Measurements from ENCODE around the gene STX8.
A peak's percentile ranks its signal among the peaks of the same experiment; 100 is the strongest.

STX8 gene

GRCh38 chr17:9239793-9240658 is 335.6 kb downstream of the STX8 start:
- Mint-ChIP-seq H3K9me3 (no peaks in the 10 kb centered on the region), H3K4me1 (peaks cover 29% of the 10 kb centered on the region), H3K27me3 (peaks cover 6% of the 10 kb centered on the region), H3K27ac (peak overlapping the region; percentile 59 to 86), H3K4me3 (peak overlapping the region; percentile 81 to 86)
- DNase-seq (peak; percentile 63 to 75), ATAC-seq (peak; percentile 83)

GRCh38 chr17:9239246-9239792 is 336.3 kb downstream of the STX8 start:
- Mint-ChIP-seq H3K4me3 (peak overlapping the region; percentile 81 to 86), H3K27me3 (peaks cover 8% of the 10 kb centered on the region), H3K4me1 (peaks cover 29% of the 10 kb centered on the region), H3K9me3 (no peaks in the 10 kb centered on the region), H3K27ac (peak overlapping the region; percentile 59 to 86)
- peak; percentile 46 for ATAC-seq
- DNase-seq = peak; percentile 24 to 36

GRCh38 chr17:9238340-9239245 is 337.0 kb downstream of the STX8 start:
- peak overlapping the region in 1 of 2 donors; percentile 2 for H3K27ac Mint-ChIP-seq
- H3K9me3 Mint-ChIP-seq = no peaks in the 10 kb centered on the region
- peak overlapping the region; percentile 81 to 86 for H3K4me3 Mint-ChIP-seq
- H3K27me3 Mint-ChIP-seq = peaks cover 16% of the 10 kb centered on the region
- peaks cover 29% of the 10 kb centered on the region for H3K4me1 Mint-ChIP-seq
- DNase-seq (no peak), ATAC-seq (no peak)

GRCh38 chr17:9237661-9238301 is 337.8 kb downstream of the STX8 start:
- no peak for ATAC-seq
- no peak overlapping the region for H3K4me3 Mint-ChIP-seq
- H3K4me1 Mint-ChIP-seq = peaks cover 29% of the 10 kb centered on the region
- peaks cover 20% of the 10 kb centered on the region for H3K27me3 Mint-ChIP-seq
- no peak for DNase-seq
- no peak overlapping the region for H3K27ac Mint-ChIP-seq
- no peaks in the 10 kb centered on the region for H3K9me3 Mint-ChIP-seq

GRCh38 chr17:9237053-9237410 is 338.6 kb downstream of the STX8 start:
- Mint-ChIP-seq H3K9me3 (no peaks in the 10 kb centered on the region), H3K27ac (no peak overlapping the region)
- no peak for DNase-seq

GRCh38 chr17:9236286-9237052 is 339.2 kb downstream of the STX8 start:
- ATAC-seq = no peak
- peaks cover 26% of the 10 kb centered on the region for H3K4me1 Mint-ChIP-seq

More at GRCh38 chr17:9237053-9237410, 338.6 kb downstream of the STX8 start:
- Mint-ChIP-seq H3K4me3 (no peak overlapping the region), H3K4me1 (peaks cover 29% of the 10 kb centered on the region), H3K27me3 (peaks cover 20% of the 10 kb centered on the region)
- no peak for ATAC-seq

GRCh38 chr17:9235346-9235745 is 340.3 kb downstream of the STX8 start:
- Mint-ChIP-seq H3K27me3 (peaks cover 20% of the 10 kb centered on the region), H3K4me1 (peaks cover 15% of the 10 kb centered on the region), H3K9me3 (no peaks in the 10 kb centered on the region), H3K4me3 (no peak overlapping the region), H3K27ac (peak overlapping the region in 1 of 2 donors; percentile 91)
- ATAC-seq (no peak), DNase-seq (no peak)

More at GRCh38 chr17:9236286-9237052, 339.2 kb downstream of the STX8 start:
- Mint-ChIP-seq H3K27ac (no peak overlapping the region), H3K27me3 (peaks cover 20% of the 10 kb centered on the region), H3K4me3 (no peak overlapping the region), H3K9me3 (no peaks in the 10 kb centered on the region)
- DNase-seq = no peak

- Mint-ChIP-seq H3K9me3 (no peaks in the 10 kb centered on the region), H3K4me3 (no peak overlapping the region), H3K4me1 (peaks cover 11% of the 10 kb centered on the region)
Observed at GRCh38 chr17:9234389-9234945, 341.2 kb downstream of the STX8 start.

GRCh38 chr17:9233761-9234160 is 341.9 kb downstream of the STX8 start:
- ATAC-seq = no peak
- Mint-ChIP-seq H3K9me3 (no peaks in the 10 kb centered on the region), H3K27me3 (peaks cover 20% of the 10 kb centered on the region), H3K27ac (no peak overlapping the region), H3K4me3 (no peak overlapping the region), H3K4me1 (peaks cover 4% of the 10 kb centered on the region)
- DNase-seq = no peak

More at GRCh38 chr17:9234389-9234945, 341.2 kb downstream of the STX8 start:
- H3K27me3 Mint-ChIP-seq = peaks cover 20% of the 10 kb centered on the region
- H3K27ac Mint-ChIP-seq = no peak overlapping the region
- DNase-seq = no peak
- no peak for ATAC-seq

GRCh38 chr17:9233271-9233599 is 342.4 kb downstream of the STX8 start:
- DNase-seq (no peak), ATAC-seq (no peak)
- Mint-ChIP-seq H3K4me1 (no peaks in the 10 kb centered on the region), H3K27ac (no peak overlapping the region), H3K27me3 (peaks cover 20% of the 10 kb centered on the region), H3K4me3 (no peak overlapping the region), H3K9me3 (no peaks in the 10 kb centered on the region)

- H3K27me3 Mint-ChIP-seq = peaks cover 15% of the 10 kb centered on the region
- no peak overlapping the region for H3K4me3 Mint-ChIP-seq
- no peak overlapping the region for H3K27ac Mint-ChIP-seq
- DNase-seq = no peak
- H3K9me3 Mint-ChIP-seq = no peaks in the 10 kb centered on the region
- no peaks in the 10 kb centered on the region for H3K4me1 Mint-ChIP-seq
- ATAC-seq = peak; percentile 10
Observed at GRCh38 chr17:9232591-9233270, 342.9 kb downstream of the STX8 start.

GRCh38 chr17:9232155-9232475 is 343.5 kb downstream of the STX8 start:
- ATAC-seq (no peak), DNase-seq (no peak)
- peaks cover 14% of the 10 kb centered on the region for H3K27me3 Mint-ChIP-seq
- no peaks in the 10 kb centered on the region for H3K4me1 Mint-ChIP-seq
- no peak overlapping the region for H3K27ac Mint-ChIP-seq
- H3K4me3 Mint-ChIP-seq = no peak overlapping the region
- no peaks in the 10 kb centered on the region for H3K9me3 Mint-ChIP-seq

- no peak for DNase-seq
- no peak overlapping the region for H3K4me3 Mint-ChIP-seq
- ATAC-seq = no peak
- H3K27me3 Mint-ChIP-seq = peaks cover 14% of the 10 kb centered on the region
- no peaks in the 10 kb centered on the region for H3K9me3 Mint-ChIP-seq
- no peaks in the 10 kb centered on the region for H3K4me1 Mint-ChIP-seq
- H3K27ac Mint-ChIP-seq = no peak overlapping the region
Observed at GRCh38 chr17:9231449-9232154, 344.0 kb downstream of the STX8 start.

GRCh38 chr17:9230861-9231260 is 344.8 kb downstream of the STX8 start:
- Mint-ChIP-seq H3K4me3 (no peak overlapping the region), H3K4me1 (no peaks in the 10 kb centered on the region), H3K27me3 (peaks cover 14% of the 10 kb centered on the region), H3K9me3 (no peaks in the 10 kb centered on the region), H3K27ac (no peak overlapping the region)
- no peak for DNase-seq
- no peak for ATAC-seq
